ENCODE data around the gene KANSL1. TPM values are rescaled to one million over a fixed set of nuclear protein-coding genes. Genes with fewer than 3 reads are reported as not detected.

The KANSL1 gene
- total RNA-seq, 1 experiment from 2014 or later: 83.0 TPM

DNA sequence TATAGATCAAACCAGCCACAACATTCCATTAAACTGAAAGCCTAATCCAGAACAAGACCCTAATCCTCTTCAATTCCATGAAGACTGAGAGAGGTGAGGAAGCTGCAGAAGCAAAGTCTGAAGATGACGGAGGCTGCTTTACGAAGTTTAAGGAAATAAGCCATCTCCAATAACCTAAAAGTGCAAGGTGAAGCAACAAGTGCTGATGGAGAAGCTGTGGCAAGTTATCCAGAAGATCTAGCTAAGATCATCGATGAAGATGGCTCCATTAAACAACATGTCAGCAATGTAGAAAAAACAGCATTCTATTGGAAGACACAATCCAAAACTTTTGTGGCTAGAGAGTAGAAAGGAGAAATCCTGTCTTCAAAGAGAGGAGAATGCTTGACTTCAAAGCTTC lies 69.6 kb downstream of the KANSL1 start:
- H3K36me3 Mint-ChIP-seq (ENCODE audit: insufficient read depth, unreplicated experiment): peaks cover 11% of the 10 kb centered on the region
- peaks cover 33% of the 10 kb centered on the region for H3K4me1 Mint-ChIP-seq (ENCODE audit: low read depth, unreplicated experiment)
- POLR2A ChIA-PET: no interaction called here

DNA sequence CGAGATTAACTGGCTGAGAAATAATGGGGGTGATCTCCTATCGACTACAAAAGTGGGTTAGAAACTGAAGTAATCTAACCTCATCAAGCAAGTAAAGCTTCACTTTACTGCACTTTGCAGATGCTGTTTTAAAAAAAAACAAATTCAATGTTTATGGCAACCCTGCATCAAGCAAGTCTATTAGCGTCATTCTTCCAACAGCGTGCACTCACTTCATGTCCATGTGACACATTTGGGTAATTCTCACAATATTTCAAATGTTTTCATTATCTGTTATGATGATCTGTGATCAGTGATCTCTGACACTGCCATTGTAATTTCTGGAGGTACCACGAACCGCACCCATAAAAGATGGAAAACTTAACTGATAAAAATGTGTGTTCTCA lies 70.8 kb downstream of the KANSL1 start:
- TF ChIP-seq, protein P1, sequence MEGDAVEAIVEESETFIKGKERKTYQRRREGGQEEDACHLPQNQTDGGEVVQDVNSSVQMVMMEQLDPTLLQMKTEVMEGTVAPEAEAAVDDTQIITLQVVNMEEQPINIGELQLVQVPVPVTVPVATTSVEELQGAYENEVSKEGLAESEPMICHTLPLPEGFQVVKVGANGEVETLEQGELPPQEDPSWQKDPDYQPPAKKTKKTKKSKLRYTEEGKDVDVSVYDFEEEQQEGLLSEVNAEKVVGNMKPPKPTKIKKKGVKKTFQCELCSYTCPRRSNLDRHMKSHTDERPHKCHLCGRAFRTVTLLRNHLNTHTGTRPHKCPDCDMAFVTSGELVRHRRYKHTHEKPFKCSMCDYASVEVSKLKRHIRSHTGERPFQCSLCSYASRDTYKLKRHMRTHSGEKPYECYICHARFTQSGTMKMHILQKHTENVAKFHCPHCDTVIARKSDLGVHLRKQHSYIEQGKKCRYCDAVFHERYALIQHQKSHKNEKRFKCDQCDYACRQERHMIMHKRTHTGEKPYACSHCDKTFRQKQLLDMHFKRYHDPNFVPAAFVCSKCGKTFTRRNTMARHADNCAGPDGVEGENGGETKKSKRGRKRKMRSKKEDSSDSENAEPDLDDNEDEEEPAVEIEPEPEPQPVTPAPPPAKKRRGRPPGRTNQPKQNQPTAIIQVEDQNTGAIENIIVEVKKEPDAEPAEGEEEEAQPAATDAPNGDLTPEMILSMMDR (IDR thresholded peaks at IDR 0.05; ENCODE audit: insufficient read depth in 1 of 2, low read depth in 1 of 2, low read length in 1 of 2, severe bottlenecking in 1 of 2, unreplicated experiment in 1 of 2): no peak
- H3K36me3 ChIP-seq (ENCODE audit: control insufficient read depth, insufficient read depth, low read length): no peaks in the 10 kb centered on the region
- no peaks in the 10 kb centered on the region for H3K27me3 ChIP-seq (replicated peaks; ENCODE audit: control insufficient read depth, insufficient read depth, low read length)
- no peak for DNase-seq
- ChIA-PET POLR2A (no interaction called here), CTCF (interaction anchor here (1.4 kb wide), 1 partner anchor 78 kb away, joined by 4 read pairs; no protein-coding TSS in a partner anchor)
- H3K27ac Mint-ChIP-seq (ENCODE audit: unreplicated experiment): no peak overlapping the region
- no peaks in the 10 kb centered on the region for H3K9me3 ChIP-seq
- peaks cover 9% of the 10 kb centered on the region for H3K9me3 Mint-ChIP-seq (ENCODE audit: unreplicated experiment)
- H3K27me3 Mint-ChIP-seq (ENCODE audit: insufficient read depth, unreplicated experiment): no peaks in the 10 kb centered on the region
- no peak overlapping the region for H3K4me3 ChIP-seq (ENCODE audit: low read depth, low read length)
- intact Hi-C loops (cut with micrococcal nuclease; ENCODE audit: unreplicated experiment): no loop called here
- BruUV-seq (replicated peaks): no TSS peak
- 0 out of 2 replicates have a peak, but pooled peaks cover 7% of the 10 kb centered on the region for H3K4me1 ChIP-seq
- no peak overlapping the region for H3K4me3 Mint-ChIP-seq (ENCODE audit: unreplicated experiment)
- H3K36me3 Mint-ChIP-seq (ENCODE audit: insufficient read depth, unreplicated experiment): peaks cover 5% of the 10 kb centered on the region
- peaks cover 28% of the 10 kb centered on the region for H3K4me1 Mint-ChIP-seq (ENCODE audit: low read depth, unreplicated experiment)

More for the DNA sequence above, 69.6 kb downstream of the KANSL1 start:
- H3K27me3 Mint-ChIP-seq (ENCODE audit: insufficient read depth, unreplicated experiment): no peaks in the 10 kb centered on the region
- intact Hi-C loops (cut with micrococcal nuclease; ENCODE audit: unreplicated experiment): no loop called here
- CTCF ChIA-PET: interaction anchor here (1.4 kb wide), 1 partner anchor 79 kb away, joined by 4 read pairs; no protein-coding TSS in a partner anchor
- H3K9me3 Mint-ChIP-seq (ENCODE audit: unreplicated experiment): peaks cover 9% of the 10 kb centered on the region
- H3K36me3 ChIP-seq (ENCODE audit: control insufficient read depth, insufficient read depth, low read length): no peaks in the 10 kb centered on the region
- DNase-seq: no peak
- H3K9me3 ChIP-seq: no peaks in the 10 kb centered on the region
- H3K4me3 Mint-ChIP-seq (ENCODE audit: unreplicated experiment): no peak overlapping the region
- no peak overlapping the region for H3K27ac Mint-ChIP-seq (ENCODE audit: unreplicated experiment)
- no peaks in the 10 kb centered on the region for H3K27me3 ChIP-seq (replicated peaks; ENCODE audit: control insufficient read depth, insufficient read depth, low read length)
- H3K4me3 ChIP-seq (ENCODE audit: low read depth, low read length): no peak overlapping the region
- no peaks in the 10 kb centered on the region for H3K4me1 ChIP-seq
- no TSS peak for BruUV-seq (replicated peaks)
- TF ChIP-seq, protein P1 (IDR thresholded peaks at IDR 0.05; ENCODE audit: insufficient read depth in 1 of 2, low read depth in 1 of 2, low read length in 1 of 2, severe bottlenecking in 1 of 2, unreplicated experiment in 1 of 2): no peak

DNA sequence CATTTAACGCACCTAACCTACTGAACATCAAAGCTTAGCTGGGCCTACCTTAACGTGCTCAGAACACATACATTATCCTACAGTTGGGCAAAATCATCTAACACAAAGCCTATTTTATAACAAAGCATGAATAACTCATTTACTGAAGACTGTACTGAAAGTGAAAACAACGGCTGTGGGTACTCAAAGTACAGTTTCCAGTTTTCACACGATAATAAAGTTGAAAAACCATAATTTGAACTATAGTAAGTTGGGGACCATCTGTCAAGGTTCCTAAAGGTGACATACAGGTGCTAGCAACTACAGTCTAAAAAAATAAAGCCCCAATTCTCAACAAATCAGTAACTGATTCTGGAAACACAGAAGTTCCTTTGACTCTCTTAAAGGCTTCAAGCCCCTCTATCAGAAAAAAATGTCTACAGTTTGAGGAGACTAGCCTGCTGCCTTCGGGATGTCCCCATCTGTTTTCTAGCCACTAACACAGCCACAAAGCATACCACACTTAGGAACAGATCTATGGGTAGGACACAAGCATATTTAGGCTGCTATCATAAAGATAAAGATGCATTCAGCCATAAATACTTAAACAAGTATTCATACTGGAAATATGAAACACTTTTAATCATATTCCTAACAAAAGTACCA lies 71.3 kb downstream of the KANSL1 start:
- ChIA-PET POLR2A (no interaction called here), CTCF (no interaction called here)
- Histone ChIP-seq H3K27me3 (replicated peaks; ENCODE audit: control insufficient read depth, insufficient read depth, low read length) (no peaks in the 10 kb centered on the region), H3K4me3 (ENCODE audit: low read depth, low read length) (no peak overlapping the region), H3K9me3 (no peaks in the 10 kb centered on the region), H3K36me3 (ENCODE audit: control insufficient read depth, insufficient read depth, low read length) (no peaks in the 10 kb centered on the region), H3K4me1 (0 out of 2 replicates have a peak, but pooled peaks cover 7% of the 10 kb centered on the region)
- BruUV-seq (replicated peaks): no TSS peak
- peaks cover 5% of the 10 kb centered on the region for H3K36me3 Mint-ChIP-seq (ENCODE audit: insufficient read depth, unreplicated experiment)
- H3K4me1 Mint-ChIP-seq (ENCODE audit: low read depth, unreplicated experiment): peaks cover 28% of the 10 kb centered on the region
- TF ChIP-seq, protein P1 (IDR thresholded peaks at IDR 0.05; ENCODE audit: insufficient read depth in 1 of 2, low read depth in 1 of 2, low read length in 1 of 2, severe bottlenecking in 1 of 2, unreplicated experiment in 1 of 2): no peak
- DNase-seq: no peak
- intact Hi-C loops (cut with micrococcal nuclease; ENCODE audit: unreplicated experiment): no loop called here
- no peak overlapping the region for H3K27ac Mint-ChIP-seq (ENCODE audit: unreplicated experiment)
- peaks cover 9% of the 10 kb centered on the region for H3K9me3 Mint-ChIP-seq (ENCODE audit: unreplicated experiment)
- no peaks in the 10 kb centered on the region for H3K27me3 Mint-ChIP-seq (ENCODE audit: insufficient read depth, unreplicated experiment)
- no peak overlapping the region for H3K4me3 Mint-ChIP-seq (ENCODE audit: unreplicated experiment)
